Activated naive CD4-positive, alpha-beta T cell treated with anti-CD3 and anti-CD28 coated beads, Interleukin-2, amount 50 U/mL, for 16 hours (primary cell): ENCODE measurements around the gene SSUH2.
"Not testable (repeated sequence)": the region's sequence is repeated elsewhere in the genome, so short reads cannot be mapped to it uniquely, and the experiment has no call there.

ENCODE experiments used
- DNase-seq: peaks from one replicate; pipeline ENCODE4 v3.0.0-alpha.2; 2020

The SSUH2 gene

DNA sequence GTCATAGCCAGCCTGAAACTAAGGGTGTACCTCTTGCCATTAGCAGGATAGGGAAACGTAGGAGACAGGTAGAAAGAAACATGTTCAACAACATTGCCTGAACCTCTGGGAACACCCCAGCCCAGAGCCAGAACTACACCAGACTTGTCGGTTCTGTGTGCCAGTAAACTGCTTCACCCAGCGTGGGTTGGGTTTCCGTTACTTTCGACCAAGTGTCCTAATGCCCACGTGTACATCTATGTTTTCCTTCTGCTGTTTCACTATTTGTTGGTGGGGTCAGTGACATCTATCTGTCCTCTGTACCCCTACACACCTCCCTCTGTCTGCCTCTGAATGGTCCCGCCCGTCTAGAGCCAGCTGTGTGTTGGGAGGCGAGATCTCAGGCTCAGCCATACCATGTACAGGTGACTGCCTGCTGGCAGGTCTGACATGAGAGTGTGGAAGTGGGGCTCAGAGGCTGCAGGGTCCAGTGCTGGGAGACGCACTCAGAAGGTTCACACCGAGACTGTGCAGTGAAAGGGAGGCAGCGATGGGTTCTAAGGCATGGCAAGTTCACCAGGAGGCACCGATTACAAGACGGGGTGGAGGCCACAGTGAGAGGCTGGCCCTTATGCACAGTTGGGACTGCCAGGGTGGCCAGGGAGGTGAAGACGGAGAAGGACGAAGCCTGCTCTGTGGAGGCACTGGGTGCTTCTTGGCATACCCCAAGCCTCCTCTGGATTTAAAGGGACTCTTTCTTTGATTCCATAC is 36.4 kb downstream of the SSUH2 start:
- no peak for DNase-seq

DNA sequence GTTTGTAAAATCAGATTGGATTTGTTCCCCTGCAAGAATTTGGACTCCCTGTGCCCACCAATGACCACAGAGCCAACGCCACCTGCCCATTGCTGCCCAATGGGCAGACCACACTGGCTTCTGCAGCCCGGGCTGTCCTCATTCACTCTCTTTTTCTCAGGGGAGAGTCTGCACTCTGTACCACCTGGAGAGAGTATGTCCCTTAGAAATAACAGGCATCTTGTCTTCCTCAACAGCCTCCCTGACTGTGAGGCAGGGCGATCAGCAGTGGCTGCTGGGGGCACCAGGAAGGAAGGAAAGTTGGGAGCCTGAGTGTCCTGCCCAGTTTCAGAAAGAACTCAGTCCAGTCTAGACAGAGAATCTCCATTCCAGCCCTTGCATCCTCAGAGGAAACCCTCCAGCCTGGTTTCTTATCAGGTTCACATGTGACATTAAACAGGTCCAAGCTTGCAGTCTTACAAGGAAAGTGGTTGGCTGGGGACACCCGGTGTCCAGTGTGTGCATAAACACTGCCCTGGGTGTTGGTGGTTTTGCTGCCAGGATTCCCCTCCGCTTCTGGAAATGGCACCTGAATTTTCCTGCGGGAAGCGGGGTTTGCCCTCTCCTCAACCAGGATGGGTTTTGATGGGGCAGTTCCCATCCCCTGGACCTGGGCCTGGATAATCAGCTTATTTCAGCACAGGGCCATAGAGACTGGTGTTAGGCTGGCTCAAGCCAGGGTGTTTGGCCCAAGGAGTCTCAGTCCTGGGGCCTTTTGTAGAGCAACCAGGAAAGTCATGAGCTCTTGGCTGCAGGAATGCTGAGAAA is 37.2 kb downstream of the SSUH2 start:
- no peak for DNase-seq

DNA sequence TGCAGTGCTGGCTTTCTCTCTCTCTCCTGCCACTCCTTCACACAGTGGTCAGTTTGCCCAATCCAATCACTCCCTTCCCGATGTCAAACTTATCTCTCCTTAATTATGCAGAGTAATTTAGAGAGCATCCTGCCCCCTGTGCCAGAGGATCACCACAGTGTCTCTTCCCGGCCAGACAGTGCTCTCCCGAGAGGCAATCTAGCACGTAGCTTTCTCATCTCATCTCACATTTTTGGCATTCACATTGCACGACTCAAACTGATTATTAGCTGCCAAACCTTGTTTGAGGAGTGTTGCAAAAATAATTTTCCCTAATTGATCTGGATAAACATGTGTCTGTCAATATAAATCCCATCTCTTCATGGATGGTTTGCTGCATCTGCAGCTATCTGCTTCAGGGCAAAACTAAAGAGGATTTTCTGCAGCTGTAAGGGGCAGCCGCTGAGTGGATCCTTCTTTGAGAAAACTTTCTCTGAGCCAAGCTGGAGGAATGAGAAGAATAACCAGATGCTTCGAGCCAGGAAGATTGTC is 37.8 kb downstream of the SSUH2 start:
- DNase-seq = no peak

DNA sequence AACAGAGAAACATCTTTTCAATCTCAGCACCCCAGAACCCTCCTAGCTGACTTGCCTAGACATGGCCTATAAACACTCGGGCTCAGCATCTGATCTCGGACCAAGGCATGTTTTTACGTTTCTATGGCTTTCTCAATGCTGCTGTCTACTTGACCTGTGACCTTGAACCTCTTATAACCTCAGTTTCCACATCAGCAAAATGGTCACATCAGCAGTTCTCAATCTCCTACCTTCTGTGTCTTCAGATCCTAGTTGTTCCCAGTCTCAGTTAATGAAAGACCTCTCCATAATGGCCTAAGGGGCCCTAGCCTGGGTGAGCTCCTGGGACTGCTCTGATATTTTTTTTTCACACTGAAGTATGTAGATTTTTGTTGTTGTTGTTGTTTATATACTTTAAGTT is 39.6 kb downstream of the SSUH2 start:
- DNase-seq = no peak

DNA sequence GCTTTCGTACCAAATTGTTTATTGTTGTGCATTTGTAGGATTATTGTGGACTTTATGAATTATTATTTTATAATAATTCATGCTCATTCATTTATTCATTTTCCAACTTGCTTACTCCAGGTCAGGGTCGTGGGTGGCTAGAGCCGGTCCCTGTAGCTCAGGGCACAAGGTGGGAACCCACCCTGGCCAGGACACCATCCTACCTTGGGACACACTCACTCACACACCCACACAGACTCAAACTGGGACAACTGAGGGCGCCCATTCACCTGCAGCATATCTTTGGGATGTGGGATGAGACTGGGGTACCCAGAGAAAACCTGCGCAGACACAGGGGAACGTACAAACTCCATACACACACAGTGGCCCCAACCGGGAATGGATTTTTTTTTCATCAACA is 40.6 kb downstream of the SSUH2 start:
- no peak for DNase-seq

DNA sequence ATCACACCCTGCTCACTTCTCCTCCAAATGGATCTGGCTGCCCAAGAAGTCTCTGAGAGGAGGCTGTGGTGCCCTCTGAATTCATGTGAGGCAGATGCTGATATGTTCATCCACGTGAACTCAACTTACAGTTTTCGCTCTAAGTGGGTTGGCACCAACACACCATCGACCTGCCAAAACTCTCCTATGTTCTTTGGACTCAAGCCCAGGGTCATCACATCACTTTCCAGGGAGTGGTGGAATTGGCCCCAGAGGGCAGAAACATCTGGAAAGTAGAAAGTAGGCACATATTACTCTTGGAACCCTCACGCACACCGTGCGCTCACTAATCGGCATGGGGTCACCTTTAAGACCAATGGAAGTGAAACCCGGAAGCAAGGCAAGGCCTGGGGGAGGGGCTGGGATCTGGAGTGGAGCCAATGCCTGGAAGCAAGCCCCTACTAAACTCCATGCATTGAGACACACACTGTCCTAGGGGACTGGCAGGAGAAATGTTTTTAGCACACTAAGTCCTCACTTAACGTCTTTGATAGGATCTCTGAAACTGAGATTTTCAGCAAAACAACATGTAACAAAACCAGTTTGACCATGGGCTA is 41.4 kb downstream of the SSUH2 start:
- DNase-seq = no peak

DNA sequence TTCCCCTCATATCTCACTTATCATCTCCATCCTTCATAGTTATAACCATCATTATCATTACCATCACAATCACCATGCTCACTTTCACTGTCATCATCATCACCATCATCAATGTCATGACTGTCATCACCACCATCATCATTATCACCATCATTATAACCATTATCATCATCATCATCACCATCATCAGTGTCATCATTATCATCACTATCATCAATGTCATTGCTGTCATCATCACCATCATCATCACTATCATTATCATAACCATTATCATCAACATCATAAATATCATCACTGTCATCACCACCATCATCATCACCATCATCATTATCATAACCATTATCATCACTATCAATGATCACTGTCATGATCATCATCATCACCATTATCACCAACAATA is 44.1 kb downstream of the SSUH2 start:
- DNase-seq = no peak

DNA sequence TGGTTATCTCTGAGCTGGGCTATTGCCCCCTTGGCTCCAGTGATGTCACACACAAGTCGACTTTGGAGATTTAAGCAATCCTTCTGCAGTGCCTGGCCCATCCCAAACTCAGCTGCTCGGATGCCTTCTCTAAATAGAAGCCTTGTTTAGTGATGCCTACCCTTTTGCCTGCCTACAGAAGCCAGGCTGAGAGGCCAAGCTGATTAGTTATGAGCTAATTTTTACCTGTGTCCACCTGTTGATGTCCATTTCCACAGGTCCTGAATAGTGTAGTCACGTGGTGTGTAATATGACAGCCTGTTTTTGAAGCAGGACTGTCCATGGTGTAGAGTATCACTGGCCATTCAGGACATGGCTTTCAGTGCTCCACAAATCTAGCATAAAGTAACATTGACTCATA is 45.5 kb downstream of the SSUH2 start:
- no peak for DNase-seq

DNA sequence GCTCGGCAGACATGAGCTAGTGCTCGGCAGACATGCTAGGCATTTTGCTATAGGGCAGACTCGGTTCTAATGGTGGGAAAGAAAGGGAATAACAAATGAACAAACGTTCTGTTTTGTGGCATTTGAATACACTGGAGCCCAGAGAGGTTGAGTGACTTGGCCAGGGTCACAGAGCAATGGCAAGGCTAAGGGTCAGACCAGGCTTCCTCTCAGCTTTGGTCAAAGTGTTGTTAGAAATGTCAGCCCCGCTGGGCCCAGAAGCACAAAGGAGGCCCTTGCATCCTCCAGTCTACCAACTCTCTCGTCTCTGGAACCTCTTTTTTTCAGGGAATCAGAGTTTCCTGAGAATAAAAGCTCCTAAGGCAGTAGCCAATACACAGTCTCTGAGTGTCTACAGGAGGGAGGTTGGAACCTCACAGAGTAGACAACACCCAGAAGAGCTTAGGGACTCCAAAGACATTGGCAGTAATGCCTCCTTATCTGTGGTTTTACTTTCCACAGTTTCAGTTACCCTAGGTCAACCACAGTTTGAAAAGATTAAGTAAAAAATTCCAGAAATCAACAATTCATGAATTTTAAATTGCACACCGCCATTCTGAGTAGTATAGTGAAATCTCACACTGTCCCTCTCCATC is 47.3 kb downstream of the SSUH2 start:
- DNase-seq = no peak

DNA sequence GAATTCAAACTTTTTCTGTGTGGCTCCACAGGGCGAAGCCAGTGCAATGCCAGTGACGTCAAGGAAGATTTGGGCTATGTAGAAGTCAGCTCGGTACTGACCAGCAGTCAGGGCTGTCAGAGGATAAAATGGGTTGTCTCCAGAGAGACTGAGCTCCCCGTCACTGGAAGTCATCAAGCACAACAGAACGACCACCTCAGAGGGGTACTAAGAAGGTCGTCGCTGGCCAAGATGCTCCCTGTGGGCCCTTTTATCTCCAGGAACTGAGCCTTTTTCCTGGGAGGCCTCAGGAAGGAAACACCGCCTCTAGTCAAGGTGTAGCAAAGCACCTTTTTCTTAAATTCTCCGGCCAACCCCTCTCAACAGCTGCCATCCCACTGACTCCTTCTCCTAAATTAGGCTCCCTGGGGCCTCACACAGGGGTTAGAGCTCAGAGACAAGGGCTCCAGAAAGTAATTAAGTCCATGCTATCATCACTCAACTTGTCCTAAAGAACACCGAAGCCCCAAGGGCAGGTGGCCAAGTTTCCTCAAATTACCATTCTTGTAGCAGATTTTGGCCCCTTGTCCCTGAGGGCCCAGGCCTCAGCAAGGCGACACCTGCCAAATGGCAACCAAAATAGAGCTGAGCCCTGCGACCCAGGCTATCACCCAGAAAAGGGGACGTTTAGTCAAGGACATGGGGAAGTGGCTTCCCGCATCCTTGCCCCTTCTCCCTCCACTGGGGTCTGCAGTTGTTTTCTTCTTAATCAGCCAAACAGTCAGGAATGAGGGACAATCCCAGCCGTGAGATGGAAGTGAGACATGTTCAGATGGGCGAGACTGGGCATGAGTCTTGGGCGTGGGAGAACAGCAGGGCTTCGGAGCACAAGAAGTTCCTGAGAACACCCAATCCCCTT is 48.0 kb downstream of the SSUH2 start:
- DNase-seq = no peak

DNA sequence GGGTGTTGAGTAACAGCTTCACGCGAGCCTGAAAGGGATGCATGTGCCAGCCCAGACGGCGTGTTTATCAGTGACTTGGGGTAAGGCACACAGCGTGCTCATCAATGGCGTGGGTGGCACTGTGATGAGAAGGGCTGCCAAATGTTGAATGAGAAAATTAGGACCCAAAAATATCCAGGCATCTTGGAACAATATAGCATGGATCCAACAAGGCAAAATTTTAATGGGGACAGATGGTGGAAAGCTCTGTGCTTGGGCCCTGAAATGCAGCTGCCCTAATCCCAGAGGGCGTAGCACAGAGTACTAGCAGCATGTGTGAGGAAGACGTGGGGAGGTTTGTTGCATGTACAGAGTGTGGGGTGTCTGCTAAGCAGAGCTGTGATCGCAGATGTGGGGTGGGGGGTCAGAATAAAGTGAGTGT is 48.9 kb downstream of the SSUH2 start:
- DNase-seq = no peak

DNA sequence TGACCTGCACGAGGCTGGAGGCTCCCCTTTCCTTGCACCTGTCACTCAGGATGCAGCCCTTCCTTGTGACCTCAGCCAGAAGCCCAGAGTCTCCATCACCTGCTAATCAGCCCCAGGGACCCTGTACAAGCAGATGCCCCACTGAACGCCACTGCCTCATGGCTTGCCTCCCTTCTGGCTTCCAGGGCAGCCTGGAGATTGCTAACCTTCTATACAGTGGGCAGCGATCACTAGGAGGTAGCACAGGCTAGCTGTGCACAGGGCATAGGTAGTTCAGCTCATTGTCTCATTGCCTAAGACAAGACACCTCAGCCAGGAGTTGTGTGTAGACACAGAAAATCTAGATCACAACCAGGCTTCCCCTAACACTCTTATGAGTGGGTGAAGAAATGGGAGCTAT is 49.3 kb downstream of the SSUH2 start:
- DNase-seq = no peak

DNA sequence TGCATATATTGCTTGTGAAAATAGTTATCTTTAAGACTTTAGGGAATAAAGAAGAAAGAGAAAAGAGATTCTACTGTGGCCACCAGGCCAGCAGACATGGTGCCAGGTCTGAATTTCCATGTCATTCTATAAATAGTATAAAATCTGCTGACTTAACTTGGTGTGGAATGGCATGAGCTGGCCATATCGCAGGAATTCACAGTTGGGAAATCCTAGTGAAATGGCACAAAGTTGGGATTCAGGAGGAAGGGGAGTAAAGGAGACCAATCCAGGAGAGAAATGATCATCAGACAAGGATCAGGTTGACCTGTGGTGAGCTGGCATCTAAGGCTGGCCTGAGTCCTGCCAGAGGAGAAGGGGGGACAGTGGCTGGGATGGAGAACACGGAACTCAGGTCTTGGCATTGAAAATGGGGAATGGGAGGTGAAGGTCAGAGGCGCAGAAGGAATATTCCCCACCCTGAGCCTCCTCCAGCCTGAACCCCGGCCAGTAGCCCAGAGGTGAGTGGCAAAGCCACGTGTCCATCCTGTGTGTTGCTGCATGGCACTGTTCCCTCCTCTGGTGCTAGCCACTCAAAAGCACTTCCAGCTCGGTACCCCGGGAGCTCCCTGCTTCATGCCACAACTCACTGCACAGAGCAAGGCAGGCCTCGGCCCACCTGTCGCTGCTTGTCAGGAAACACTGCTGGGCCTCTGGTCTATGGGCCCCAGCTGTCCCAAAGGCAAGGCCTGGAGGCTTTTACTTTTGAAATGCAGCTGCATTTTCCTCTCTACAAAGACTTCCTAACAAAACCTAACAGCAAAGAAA is 51.4 kb downstream of the SSUH2 start:
- no peak for DNase-seq

DNA sequence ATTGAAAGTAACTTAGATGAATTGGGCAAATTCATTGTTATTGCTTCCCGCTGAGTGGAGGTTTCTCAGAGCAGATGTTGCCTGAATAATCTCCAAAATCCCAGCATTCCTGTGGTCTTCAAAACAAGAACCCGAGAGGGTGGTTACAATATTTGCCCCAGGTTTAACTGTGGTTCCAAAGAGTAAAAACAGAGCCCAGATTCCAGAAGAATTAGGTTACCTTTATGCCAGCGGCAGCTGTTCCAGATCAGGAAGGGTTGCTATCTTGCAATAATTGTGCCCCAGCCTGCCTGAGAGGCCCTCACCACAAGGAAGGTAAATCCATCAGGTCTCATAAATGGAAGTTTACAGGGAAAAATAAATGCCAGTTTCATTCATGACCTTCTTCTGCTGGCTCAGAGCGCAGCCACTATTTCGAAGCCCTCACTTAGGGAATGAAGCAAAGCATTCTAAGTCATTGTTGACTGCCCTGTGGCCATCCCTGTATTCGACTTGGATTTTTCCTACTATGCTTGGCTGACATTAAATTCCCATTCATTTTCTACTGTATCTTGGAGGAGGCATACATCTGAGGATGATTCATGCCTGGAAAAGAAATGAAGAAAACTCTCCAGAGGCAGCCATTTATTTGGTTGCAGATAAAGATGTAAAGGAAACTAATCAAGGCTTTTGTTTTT is 54.6 kb downstream of the SSUH2 start:
- no peak for DNase-seq

DNA sequence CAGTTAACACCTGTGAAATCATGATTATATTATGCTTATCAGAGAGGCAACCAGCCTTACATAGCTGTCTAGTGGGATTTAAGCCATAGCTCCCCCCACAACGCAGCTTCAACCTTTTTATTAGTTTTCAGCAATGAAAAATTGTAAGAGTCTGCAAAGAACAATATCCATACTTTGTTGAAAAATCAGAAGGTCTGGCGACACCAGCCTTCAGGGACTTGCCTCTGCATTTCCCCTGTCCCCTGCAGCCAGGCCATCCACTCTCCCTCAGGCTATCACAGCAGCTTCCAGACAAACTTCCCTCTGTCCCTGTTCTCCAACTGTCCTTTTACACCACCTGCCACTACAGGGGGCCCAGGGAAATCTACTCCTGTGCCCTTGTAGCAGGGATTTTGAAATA is 59.9 kb downstream of the SSUH2 start:
- DNase-seq = no peak

DNA sequence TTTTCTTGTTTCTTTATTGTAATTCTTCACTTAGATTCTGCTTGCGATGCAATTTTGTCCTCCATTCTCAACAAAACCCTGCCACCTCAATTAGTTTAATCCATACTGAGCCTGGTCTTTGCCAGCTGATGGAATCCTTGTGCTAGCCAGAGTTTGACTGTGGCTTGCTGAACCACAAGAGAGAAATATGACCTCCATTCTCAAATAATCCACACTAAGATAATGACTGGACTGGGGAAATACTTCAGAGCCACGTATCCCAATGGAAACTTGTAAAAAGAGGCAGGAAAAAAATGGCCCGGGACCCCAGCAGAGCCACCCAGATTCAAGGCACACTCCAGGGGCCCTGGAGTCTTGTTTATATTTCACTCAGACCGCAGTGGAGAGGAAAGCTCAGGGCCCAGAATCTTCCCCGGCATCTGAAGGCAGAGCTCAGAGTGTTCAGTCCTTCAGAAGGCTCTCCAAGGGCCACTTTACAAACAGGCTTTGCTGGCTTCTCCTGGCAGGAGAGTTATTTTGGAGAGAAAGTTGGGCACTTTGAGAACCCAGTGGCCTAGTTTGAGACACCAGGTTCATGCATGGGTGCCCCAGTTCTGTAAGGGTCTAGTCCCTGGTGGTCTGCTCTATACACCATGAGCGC is 62.7 kb downstream of the SSUH2 start:
- DNase-seq = no peak

DNA sequence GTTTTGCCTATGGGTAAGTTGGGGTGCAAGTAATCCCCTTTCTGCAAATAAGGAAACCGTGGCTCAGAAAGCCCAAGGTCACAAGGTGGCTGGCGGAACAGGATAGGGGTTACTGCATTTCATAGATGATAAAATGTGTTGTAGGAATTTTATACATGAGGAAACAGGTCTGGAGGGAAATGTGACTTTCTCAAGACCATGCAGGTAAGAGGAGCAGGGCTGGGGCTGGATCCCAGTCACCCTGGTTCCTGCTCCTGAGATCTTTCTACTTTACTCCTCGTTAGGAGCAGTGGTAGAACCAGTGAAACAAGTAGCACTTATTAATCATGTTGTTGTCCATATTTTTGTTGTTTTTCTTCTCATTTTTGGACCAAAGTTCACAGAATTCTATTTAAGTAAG is 63.2 kb downstream of the SSUH2 start:
- no peak for DNase-seq

DNA sequence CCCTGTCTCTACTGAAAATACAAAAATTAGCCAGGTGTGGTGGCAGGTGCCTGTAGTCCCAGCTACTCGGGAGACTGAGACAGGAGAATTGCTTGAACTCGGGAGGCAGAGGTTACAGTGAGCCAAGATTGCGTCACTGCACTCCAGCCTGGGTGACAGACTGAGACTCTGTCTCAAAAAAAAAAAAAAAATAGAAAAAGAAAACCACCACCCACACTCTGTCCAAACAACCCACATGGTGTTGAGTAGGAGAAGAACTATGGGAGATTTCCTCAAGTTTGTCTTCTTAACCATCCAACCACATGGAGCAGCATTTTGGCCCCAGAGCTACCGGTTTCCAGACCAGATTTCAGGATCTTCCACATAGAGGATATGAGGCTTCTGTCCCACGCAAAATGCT is 64.2 kb downstream of the SSUH2 start:
- not testable (repeated sequence) for DNase-seq

DNA sequence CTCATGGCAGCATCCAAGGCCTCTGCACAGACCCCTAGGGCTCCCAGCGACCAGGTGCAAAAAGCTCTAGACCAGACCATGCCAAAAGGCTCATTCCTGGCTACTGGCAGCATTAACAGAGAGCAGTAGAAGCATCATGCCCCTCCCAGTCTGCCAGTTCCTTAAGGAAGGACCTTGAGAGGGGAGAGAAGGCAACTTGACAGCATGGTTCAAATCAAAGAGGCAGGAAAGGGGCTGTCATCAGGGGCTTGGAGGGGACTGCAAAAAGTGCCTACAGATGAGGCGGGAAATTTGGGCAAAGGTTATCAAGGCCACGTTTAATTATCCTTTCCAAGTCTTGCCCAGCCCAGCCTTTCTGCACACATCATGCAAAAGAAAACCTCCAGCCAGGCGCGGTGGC is 64.7 kb downstream of the SSUH2 start:
- DNase-seq = no peak

DNA sequence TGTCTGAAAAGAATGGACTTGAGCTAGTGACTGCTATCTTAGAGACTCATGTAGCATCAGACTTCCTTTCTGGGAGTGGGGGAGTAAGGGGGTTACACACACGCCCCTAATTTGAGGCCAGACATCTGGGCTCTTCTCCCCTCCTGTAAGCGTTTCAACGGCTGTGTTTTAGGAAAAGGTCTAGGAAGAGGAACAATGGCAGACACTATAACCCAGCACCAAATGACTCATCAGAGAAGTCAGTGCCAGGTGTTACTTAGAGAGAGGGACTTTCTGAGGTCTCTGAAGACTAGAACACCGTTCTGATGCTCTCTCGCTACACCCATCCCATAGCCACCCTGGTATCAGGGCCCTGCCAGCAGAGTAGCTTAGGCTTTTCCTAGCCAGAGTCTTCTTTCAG is 65.5 kb downstream of the SSUH2 start:
- DNase-seq = no peak
